Measurements from ENCODE around the gene HAGH.

The HAGH gene

GRCh38 chr16:1773703-1774447, 52.8 kb downstream of the HAGH start:
- H3K36me3 Mint-ChIP-seq (ENCODE audit: low read depth) = no peaks in the 10 kb centered on the region
- H3K4me3 Mint-ChIP-seq = peak overlapping the region; percentile 96
- no peak overlapping the region for H3K27ac Mint-ChIP-seq
- peak; percentile 4 for TF ChIP-seq CTCF (IDR thresholded peaks at IDR 0.05)
- H3K27me3 Mint-ChIP-seq (ENCODE audit: low read depth, poor library complexity) = no peaks in the 10 kb centered on the region
- H3K9me3 Mint-ChIP-seq = no peaks in the 10 kb centered on the region
- H3K4me1 Mint-ChIP-seq = peaks cover 13% of the 10 kb centered on the region
- no peak for DNase-seq

GRCh38 chr16:1772908-1773702, 53.5 kb downstream of the HAGH start, which contains the start of gene MRPS34:
MRPS34 (minus strand) TSS chr16:1773134; CDS start chr16:1773119, 15 bp downstream.
- Mint-ChIP-seq H3K9me3 (no peaks in the 10 kb centered on the region), H3K27me3 (ENCODE audit: low read depth, poor library complexity) (no peaks in the 10 kb centered on the region), H3K27ac (peak within 1 kb of the TSS; percentile 43), H3K4me3 (peak within 1 kb of the TSS; percentile 96), H3K36me3 (ENCODE audit: low read depth) (no peaks in the 10 kb centered on the region), H3K4me1 (peaks cover 13% of the 10 kb centered on the region)
- peak; percentile 87 for TF ChIP-seq CTCF (IDR thresholded peaks at IDR 0.05)
- peak; percentile 93 for DNase-seq

- Mint-ChIP-seq H3K27ac (peak within 1 kb of the TSS; percentile 43), H3K4me1 (peaks cover 13% of the 10 kb centered on the region), H3K36me3 (ENCODE audit: low read depth) (no peaks in the 10 kb centered on the region), H3K4me3 (peak within 1 kb of the TSS; percentile 96), H3K27me3 (ENCODE audit: low read depth, poor library complexity) (no peaks in the 10 kb centered on the region), H3K9me3 (no peaks in the 10 kb centered on the region)
- no peak for TF ChIP-seq CTCF (IDR thresholded peaks at IDR 0.05)
- peak; percentile 37 for DNase-seq
Measured at GRCh38 chr16:1772362-1772907, 54.2 kb downstream of the HAGH start, which contains the start of gene EME2. EME2 (plus strand) TSS chr16:1772810; CDS start chr16:1773228, 418 bp downstream.

GRCh38 chr16:1771864-1772361, 54.7 kb downstream of the HAGH start:
- Mint-ChIP-seq H3K4me3 (peak overlapping the region; percentile 96), H3K36me3 (ENCODE audit: low read depth) (no peaks in the 10 kb centered on the region), H3K9me3 (no peaks in the 10 kb centered on the region), H3K4me1 (peaks cover 13% of the 10 kb centered on the region), H3K27ac (peak overlapping the region; percentile 43), H3K27me3 (ENCODE audit: low read depth, poor library complexity) (no peaks in the 10 kb centered on the region)
- no peak for TF ChIP-seq CTCF (IDR thresholded peaks at IDR 0.05)
- no peak for DNase-seq

- Mint-ChIP-seq H3K4me1 (peaks cover 13% of the 10 kb centered on the region), H3K4me3 (peak within 1 kb of the TSS; percentile 96), H3K27me3 (ENCODE audit: low read depth, poor library complexity) (no peaks in the 10 kb centered on the region), H3K36me3 (ENCODE audit: low read depth) (no peaks in the 10 kb centered on the region), H3K27ac (peak within 1 kb of the TSS; percentile 43), H3K9me3 (no peaks in the 10 kb centered on the region)
- TF ChIP-seq CTCF (IDR thresholded peaks at IDR 0.05) = no peak
- peak; percentile 80 for DNase-seq
Measured at GRCh38 chr16:1771188-1771863, 55.3 kb downstream of the HAGH start, which contains the start of gene NME3. NME3 (minus strand) TSS chr16:1771543; CDS start chr16:1771534, 9 bp downstream.

All from nephron progenitor cell (in vitro differentiated cells).